HG03103 (cell line): ENCODE results near the gene KRR1.

Experiments
- ATAC-seq: cut with Tn5 transposase; IDR thresholded peaks from one replicate; pipeline ENCODE4 v1.9.1; 2021; ENCODE audit warnings: low read depth; ENCODE audit not compliant: unreplicated experiment

The KRR1 gene

DNA sequence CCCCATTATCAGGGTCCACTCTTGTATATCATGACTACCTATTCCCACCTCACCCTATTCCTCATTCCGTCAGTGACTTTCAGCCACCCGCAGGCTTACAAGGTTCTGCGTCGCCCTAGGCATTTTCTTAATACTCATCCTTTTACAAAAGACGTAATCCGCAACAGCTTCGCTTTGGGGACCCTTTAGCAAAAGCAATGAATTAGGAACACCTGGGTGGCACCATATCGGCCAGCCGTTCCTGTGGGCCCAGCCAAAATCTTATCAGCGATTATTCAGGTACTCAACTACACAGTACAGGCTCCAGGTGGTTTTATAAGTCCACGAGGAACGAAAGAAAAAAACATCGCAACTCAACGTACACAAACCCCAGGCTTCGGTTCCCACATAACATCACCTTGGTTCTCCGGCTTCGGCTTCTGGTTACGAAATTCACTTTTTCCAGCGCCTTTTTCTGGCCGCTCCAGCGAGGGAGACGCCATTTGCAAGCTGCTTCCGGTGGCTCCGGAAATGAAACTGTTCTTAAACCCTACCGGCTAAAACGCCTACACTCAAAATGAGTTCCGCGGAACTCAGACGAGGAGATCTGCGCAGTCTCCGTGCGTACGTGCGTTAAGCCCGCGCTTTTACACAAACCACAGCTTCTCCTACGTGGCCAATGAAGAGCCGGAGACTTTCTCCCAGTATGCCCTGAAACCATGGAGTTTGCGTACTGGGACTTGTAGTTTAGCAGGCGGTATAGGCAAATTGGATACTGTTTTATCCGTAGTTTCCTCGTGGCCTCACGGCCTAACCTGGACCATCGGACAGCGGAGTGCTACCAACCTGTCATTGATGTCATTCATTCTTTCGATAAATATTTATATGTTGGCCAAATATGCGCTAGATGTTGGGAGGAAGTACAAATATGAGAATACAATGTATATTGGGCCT, at the start of gene KRR1:
Gene KRR1 (minus strand): TSS at position 494 of the 933 bp plus-strand sequence. CDS start 12 bp downstream, at position 482.
- ATAC-seq: peak; percentile 97

DNA sequence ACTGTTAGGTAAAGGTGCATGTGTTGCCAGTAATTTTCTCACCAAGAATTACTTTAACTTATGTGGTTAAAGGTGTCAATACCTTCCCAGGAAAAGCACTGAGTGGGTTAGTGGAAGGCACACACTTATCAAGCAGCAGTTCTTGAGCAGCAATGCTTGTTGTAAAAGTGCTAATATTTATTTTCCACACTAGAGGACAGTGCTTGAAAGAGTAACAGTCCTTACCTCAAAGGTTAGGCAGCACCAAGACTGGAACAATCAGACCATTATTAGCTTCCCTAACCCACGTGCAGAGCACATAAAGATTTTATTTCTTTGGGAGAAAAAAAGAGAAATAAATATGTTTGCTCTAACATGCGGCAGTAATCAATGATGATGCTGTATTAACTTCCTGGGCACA, 48.8 kb upstream of the KRR1 start:
- ATAC-seq: no peak

DNA sequence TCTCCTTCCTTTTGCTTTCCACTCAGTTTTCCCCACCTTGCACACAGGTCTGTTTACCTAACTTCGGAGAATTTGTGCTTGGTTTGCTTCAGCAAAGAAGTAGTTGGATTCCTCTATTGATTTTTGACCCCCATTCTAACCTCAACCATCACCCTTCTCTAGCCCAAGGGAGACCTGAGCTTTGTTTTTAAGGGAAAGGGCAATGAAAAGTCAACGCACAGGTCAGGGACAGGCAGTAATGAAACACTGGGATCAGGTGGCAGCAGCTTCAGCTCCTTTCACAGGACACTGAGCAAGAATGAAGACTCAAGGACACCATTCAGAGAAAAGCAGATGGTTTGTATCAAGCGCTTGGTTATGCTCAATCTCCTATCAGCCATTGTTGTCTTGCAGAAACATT, 46.9 kb upstream of the KRR1 start:
- no peak for ATAC-seq

DNA sequence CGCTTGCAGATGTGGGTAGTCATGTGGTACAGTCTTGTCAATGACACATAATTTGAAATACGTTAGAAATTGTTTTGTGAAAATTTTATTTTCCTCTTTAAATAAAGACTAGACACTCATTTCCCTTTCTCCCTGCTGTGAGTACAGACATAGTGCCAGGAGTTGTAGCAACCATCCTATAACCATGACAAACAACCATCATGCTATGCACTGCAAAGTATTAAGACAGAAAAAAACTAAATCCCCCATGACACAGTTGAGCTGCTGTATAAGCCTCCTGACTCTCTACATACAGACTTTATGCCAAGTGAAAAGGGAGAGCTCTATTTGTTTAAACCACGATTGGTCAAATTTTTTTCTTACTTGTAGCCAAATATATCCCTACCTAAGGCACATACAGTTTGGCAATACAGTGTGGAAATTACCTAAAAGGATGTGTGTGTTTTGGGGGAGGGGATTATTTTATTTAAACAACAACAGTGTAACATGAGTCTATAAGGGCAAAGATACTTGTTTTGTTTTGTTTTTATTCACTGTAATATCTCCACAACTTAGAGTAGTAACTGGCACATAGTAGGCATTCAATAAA, 45.0 kb upstream of the KRR1 start:
- no peak for ATAC-seq

DNA sequence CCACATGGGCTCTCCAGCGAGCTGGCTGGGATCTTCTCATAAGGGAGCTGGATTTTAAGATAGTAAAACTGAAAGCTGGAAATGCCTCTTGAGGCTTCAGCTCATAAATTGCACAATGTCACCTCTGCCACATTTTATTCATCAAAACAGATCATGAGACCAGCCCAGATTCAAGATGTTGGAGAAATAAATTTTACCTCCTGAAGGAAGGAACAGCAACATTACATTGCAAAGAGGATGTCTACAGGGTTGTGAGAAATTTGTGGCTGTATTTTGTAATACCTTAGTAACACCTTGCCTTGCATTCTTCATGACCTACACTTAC, 43.1 kb upstream of the KRR1 start:
- no peak for ATAC-seq

DNA sequence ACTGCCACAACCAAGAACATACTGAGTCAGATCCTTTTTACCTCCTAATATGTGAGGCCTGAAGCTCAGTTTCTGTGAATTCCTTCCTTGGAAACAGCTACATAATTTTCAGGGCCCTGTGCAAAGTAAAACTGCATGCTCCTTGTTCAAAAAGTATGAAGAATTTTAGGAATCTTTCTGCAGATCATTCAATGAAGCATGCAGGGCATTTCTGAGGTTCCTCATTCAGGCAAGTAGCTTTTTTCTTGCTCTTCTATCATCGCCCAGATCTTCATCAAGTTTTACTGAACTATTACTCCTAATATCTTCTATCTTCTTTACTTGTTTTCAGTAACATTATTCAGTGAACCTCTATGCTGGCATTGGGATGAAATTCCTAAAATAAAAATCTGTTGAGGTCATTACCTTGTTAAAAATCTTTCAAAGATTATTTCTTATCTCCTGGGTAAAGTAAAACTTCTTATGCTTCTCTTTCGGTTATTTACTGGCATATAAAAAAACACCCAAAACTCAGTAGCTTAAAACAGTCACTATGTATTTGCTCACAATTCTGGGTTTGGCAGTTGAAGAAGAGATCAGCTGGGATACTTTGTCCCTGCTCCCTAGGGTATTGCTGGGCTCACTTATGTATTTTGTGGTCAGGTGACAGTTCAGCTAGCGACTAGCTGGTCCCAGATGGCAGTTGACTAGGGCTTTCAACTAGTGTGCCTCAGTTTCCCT, 42.6 kb upstream of the KRR1 start:
- no peak for ATAC-seq

DNA sequence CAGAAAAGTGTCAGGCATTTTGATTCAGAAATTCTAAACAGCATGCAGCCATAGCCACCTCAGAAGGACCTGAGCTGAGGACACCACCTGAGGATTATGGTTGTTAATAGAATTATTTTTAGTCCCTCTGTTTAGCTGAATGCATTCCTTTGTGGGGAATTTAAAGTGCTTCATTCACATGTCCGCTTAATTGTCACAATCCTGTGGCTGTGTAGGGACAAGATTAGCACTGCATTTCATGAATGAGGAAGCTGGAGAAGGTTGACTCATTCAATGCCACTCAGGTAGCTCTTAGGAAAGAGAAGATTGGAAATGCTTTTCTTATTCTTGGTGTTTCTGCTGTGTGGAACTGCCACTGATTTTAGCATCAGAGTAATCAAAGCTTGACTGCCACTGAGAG, 42.0 kb upstream of the KRR1 start:
- ATAC-seq: no peak

DNA sequence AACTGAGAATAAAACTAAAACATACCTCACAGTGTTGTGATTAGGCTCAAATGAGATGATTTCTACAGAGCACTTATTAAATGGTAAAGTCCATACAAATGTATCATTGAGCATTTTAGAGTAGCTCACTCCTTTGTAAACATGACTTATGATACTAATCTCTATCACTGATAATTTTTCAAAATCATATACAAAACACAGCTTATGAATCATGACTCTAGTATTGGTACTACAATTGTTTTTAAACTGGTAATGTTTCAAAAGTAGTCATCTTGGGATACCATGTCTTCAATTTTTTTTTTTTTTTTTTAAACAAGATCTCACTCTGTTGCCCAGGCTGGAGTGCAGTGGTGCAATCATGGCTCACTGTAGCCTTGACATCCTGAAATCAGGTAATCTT, 40.1 kb upstream of the KRR1 start:
- no peak for ATAC-seq

DNA sequence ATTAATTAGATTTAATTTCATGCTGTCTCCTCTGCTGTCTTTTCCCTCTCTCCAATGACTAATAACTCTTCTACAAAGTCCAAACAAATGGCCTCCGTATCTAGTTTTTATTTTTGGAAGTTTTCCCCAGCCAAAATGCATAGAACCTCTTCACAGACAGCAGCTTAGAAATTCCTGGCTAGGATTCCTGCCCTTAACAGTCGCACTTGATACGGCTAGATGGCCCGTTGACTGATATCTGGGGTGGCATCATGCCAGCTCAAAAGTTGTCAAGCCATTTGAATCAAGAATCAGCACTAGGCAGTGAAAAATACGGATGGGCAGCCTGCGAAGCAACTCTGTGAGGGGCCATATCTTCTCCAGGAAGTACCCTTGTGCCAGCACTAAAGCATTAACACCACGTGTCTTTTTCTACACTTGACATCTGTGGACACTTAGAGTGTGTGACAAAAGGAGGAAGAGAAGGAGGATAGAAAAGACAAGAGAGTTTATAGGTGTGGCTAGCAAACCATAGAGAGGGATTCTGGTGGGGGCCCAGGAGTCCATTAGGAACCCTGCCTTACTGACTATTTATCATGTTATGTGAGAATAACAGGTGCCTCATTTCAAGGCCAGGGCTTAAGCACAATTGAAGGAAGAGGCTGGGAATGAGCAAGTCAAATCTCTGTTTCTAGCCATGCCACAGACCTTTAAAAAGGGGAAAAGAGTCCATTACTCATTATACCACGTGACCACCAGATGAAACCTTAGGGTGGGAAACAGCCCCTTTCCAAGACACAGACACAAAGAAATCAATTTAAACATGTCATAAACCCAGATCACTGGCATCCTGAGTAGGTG, 39.2 kb upstream of the KRR1 start:
- no peak for ATAC-seq

DNA sequence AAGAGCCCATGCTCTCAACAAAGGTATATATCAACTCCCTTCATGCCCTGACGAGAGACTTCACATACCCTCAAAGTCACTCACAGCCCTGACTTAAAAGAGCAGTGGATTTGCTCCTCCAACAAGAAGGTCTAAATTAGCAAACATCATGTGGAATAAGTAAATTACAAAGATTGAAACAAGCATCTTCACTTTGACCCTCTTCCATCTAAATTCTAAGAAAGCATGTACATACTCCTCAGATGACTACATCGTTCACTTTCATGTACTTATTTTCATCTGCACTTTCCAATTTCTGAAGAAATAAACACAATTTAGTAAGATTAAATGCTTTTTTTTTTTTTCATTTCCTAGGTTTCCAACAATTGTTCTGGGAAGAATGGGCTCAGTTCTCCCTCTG, 38.6 kb upstream of the KRR1 start:
- ATAC-seq: no peak

DNA sequence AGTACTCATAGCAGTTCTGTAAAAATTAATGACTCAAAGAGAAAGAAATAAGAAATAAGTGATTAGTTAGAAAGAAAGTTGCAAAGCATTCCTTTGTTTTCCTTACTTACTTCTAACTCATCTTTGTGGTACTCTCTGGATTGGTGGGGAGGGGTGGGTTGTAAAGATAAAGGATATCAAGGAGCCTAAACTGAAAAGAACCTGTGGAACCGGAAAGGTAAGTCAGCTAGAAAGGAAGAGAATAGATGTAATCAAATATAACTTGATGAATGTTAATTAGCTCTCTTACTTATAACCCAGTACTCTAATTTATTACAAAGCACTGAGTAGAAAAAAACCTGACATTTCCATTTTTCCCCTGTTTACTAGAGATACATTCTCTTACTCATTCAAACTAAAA, 37.5 kb upstream of the KRR1 start:
- ATAC-seq: no peak

DNA sequence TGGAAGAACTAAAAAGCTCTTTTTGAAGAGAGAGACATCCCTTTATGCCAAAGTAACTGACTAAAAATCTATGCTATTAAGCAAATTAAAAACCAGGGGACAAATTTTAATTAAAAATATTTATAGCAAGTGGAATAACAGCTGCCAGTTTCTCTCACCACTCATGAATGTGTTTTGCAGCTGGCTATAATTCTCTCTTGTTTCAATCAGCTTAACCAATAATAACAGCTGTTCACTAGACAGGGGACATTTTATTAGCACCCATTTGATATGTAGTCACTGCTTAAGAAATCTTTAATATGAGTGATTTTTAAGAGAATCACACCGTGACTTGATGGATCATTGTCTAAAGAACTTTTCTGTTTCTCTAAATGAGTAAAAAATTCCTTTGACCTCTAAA, 34.2 kb upstream of the KRR1 start:
- no peak for ATAC-seq

DNA sequence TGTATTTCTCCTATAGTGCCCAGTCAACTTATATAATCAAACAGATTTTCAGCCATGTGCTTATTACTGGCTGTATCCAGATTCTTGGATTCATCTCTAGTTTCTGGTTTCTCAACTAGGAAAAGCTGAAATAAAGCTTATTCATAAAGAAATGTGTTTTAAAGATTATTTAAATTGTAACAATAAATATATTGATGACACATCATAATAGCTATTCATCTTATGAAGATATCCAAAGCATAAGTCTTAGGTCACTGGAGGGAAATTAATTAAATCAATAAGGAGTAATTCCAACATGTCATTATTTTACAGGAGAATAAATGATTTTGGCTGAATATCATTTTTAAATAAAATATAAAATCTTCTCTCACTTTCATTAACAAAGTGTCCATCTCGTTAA, 32.1 kb upstream of the KRR1 start:
- ATAC-seq: no peak

DNA sequence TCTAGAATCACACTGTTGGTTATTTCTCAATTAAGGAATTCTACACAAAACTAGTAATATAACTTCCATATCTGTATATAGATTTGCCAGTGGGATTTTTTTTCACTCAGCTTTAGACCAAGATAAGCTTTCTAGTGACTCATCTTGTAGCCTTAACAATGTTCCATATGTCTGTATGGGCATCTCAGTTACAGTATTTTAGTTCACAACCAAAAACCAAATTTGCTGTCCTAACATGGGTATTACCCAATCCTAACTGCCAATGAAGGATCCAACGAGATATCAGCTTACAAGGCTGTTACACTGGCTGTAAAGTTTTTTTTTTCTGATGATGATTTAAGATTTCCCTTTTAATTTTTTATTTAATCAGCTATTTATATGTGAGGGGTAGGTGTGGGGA, 31.5 kb upstream of the KRR1 start:
- ATAC-seq: no peak

DNA sequence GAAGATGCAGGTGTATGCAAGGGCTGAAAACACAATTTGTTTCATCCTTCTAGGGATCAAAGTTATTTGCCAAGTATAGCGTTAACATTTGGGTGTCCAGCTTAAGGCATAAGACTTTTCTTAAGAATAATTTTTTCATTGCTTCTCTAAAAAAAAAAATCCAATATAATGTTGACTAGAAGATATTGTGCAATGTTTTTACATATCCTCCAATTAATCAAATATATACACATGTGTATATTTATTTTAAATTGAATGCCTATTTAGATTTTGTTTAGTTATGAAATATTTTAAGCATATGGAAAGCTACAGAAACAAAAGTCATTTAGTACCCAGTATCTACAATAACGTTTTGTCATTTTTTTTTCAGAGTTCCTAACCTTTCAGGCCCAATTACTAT, 28.5 kb upstream of the KRR1 start:
- ATAC-seq: no peak

DNA sequence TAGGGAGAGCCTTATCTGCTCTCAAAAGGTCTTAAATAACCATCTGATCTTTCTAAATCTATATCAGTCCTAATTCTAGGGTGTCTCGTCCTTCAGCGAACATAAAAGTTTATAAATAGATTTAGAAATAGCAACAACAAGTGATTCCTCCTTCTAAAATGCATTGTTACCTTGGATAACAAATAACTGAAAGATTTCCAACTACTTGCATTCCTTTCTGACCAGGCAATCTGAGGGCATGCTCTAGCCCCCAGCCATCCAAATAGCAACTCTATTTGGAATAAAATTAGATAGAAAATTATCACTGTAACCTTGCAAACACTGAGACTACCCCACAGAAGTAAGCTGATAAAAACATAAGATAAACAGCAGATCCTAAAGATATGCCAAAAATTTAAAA, 21.8 kb upstream of the KRR1 start:
- ATAC-seq: no peak

DNA sequence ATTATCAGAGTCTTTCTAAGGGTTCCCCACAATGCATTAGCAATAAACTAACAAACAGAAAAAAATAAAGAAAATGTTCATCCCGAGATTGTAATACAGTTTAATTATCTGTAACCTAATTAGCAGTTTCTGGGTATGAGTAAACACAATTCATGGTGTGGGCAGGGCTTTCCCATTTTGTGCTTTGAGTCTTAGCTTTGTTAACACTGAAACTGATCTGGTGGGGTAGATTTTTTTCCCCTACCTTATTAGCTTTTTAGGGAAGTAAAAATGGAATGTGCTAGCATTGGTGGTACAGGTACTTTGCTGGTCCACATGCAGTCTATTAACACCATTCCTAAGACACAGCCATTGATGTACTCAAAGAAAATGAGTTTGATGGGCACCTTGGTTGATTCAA, 18.4 kb upstream of the KRR1 start:
- ATAC-seq: no peak

DNA sequence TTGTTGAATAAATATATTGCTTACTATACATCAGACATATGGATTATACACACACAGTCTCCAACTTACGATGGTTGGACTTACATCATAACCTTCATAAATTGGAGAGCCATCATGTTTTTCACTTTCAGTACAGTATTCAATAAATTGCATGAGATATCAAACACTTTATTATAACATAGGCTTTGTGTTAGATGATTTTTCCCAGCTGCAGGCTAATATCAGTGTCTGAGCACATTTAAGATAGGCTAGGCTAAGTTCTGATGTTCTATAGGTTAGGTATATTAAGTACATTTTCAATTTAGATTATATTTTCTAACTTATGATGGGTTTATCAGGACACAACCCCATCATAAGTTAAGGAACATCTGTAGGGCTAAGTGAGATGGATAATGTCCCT, 17.9 kb upstream of the KRR1 start:
- ATAC-seq: no peak

DNA sequence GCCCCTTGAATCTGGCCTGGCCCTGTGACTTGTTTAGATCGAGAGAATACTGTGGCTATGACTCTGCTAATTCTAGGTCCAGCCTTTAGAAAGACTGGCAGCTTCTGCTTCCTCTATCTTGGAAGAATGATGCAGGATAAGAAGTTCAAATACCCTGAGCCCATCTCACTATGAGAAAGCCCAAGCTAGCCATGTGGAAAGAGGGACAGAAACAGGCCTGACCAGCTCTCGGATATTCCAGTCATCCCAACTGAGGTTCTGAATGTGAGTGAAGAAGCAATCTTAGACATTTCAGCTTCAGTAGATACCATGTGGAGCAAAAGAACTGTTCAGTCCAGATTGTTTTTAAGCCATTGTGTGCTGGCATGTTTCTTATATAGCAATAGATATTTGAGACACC, 17.3 kb upstream of the KRR1 start:
- ATAC-seq: no peak

DNA sequence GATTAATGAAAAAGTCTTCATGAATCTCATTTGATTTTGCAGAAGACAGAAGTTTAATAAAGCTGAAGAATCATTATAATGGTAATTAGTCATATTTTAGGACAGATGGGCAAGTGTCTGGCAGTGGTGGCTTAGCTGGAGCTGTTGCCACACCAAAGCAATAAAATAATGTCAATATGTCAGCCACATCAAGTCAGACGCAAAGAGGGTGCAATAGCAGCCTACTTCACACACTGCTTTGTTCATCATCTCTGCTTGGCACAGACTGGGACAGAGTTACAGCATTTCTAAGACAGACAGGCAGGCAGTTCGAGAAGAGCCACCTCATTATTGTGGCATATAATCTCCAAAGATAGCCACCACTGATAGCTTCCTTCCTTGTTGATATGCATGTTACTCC, 16.9 kb upstream of the KRR1 start:
- no peak for ATAC-seq
